Large intestine (tissue), 3 donors: ENCODE measurements around the gene SLC27A1. TPM values are rescaled to one million over a fixed set of nuclear protein-coding genes. Genes with fewer than 3 reads are reported as not detected.
"Not testable (repeated sequence)": the region's sequence is repeated elsewhere in the genome, so short reads cannot be mapped to it uniquely, and the experiment has no call there.

Experiments
- DNase-seq, 2 donors: peaks; one replicate each; pipeline versions ENCODE4 v3.0.0 to v3.0.0-alpha.2; 2013
- H3K27ac ChIP-seq: one replicate; pipeline ENCODE4 v1.5.1; 2013; ENCODE audit warnings: low read length
- H3K27me3 ChIP-seq: 2 replicates; pipeline ENCODE4 v1.6.1; 2013; ENCODE audit warnings: low read length; ENCODE audit not compliant: control insufficient read depth, insufficient read depth
- H3K36me3 ChIP-seq: 2 replicates; pipeline ENCODE4 v1.6.1; 2013; ENCODE audit warnings: low read length; ENCODE audit not compliant: control insufficient read depth, insufficient read depth
- H3K4me1 ChIP-seq: one replicate; pipeline ENCODE4 v1.6.1; 2013; ENCODE audit warnings: low read length; ENCODE audit not compliant: control insufficient read depth, insufficient read depth
- H3K4me3 ChIP-seq: one replicate; pipeline ENCODE4 v1.5.1; 2013; ENCODE audit warnings: low read length
- H3K9me3 ChIP-seq: one replicate; pipeline ENCODE4 v1.6.1; 2013; ENCODE audit warnings: mild to moderate bottlenecking, low read depth, low read length, moderate library complexity; ENCODE audit not compliant: control insufficient read depth
- WGBS: methylation state at CpG from one replicate; pipeline ENCODE4 v1.1.5; 2013; ENCODE audit warnings: low lambda C conversion rate; ENCODE audit not compliant: insufficient coverage; 5-methylcytosine and 5-hydroxymethylcytosine counted together
- polyA plus RNA-seq: library from polyadenylated mRNA; unstranded; fragments of 120-200 nt; gene quantifications from one replicate; pipeline ENCODE4 v1.2.1, GENCODE V29; 2013

SLC27A1 gene
- polyA plus RNA-seq, 1 donor: 7.8 TPM

DNA sequence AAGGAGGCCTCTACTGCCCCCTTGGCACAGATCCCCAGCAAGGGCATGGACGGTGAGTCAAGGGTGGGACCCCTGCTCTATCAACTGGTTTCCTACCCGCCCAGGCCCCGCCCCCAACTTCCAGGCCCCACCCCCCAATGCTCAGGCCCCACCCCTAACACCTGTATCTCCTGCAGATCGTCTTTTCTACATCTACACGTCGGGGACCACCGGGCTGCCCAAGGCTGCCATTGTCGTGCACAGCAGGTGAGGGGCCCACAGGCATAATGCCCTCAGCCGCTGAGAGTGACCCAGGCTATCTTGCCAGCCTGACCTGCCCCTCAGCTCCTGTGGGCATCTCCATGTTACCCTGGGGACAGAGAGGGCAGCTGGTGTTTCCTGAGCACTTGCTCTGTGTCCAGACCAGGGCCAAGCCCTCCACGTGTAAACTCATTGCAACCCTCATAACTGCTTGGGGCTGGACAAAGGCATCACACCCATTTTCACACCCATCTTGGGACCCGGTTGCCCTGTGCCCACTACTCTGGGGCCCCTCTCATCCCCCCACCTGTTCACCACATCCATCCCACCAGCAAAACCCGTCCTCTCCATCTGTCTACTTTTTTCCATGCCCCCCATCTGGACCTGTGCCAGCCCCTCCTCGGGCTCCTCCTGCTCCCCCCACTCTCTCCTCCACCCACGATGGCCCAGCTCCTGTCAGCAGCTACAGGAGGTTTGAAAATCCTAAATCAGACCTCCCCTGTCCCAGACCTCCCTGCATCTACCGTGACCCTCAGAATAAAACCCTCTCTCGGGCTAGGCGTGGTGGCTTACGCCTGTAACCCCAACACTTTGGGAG, 17.2 kb downstream of the SLC27A1 start:
- H3K9me3 ChIP-seq: no peaks in the 10 kb centered on the region
- H3K4me1 ChIP-seq: peaks cover 6% of the 10 kb centered on the region
- DNase-seq: no peak
- no peak overlapping the region for H3K4me3 ChIP-seq
- WGBS: 90% methylated on average over 2 of the region's 18 CpGs
- no peaks in the 10 kb centered on the region for H3K36me3 ChIP-seq
- no peaks in the 10 kb centered on the region for H3K27me3 ChIP-seq
- H3K27ac ChIP-seq: no peak overlapping the region

DNA sequence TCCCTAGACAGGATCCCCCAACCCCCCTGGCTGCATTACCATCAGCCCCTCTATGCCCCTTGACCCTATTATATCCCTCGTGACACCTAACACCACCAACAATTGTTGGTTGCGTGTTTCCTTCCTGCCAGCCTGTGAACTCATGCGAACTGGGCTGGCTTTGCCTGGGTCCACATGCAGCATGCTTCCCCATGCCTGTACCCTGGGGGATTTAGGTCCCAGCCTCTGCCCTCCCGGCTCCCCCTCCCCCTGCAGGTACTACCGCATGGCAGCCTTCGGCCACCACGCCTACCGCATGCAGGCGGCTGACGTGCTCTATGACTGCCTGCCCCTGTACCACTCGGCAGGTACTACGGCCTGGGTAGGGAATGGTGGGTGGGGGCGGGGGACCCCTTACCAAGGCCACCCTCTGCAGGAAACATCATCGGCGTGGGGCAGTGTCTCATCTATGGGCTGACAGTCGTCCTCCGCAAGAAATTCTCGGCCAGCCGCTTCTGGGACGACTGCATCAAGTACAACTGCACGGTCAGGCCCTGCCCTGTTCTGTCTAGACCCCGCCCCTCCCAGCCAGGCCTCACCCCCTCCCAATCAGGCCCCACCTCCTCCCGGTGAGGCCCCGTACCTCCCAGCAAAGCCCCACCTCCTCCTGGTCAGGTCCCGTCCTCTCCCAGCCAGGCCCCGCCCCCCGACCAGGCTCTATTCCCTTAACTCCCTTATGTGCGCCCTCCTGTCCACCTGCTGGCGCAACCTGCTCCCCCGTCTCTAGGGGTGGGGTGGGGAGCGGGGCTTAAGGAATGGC, 18.5 kb downstream of the SLC27A1 start:
- Histone ChIP-seq H3K27ac (no peak overlapping the region), H3K9me3 (no peaks in the 10 kb centered on the region), H3K36me3 (no peaks in the 10 kb centered on the region), H3K4me1 (peaks cover 6% of the 10 kb centered on the region), H3K4me3 (peak overlapping the region; percentile 30), H3K27me3 (no peaks in the 10 kb centered on the region)
- no CpG with 5 or more reads among the region's 31 CpGs for WGBS
- peak; percentile 91 to 93 for DNase-seq

DNA sequence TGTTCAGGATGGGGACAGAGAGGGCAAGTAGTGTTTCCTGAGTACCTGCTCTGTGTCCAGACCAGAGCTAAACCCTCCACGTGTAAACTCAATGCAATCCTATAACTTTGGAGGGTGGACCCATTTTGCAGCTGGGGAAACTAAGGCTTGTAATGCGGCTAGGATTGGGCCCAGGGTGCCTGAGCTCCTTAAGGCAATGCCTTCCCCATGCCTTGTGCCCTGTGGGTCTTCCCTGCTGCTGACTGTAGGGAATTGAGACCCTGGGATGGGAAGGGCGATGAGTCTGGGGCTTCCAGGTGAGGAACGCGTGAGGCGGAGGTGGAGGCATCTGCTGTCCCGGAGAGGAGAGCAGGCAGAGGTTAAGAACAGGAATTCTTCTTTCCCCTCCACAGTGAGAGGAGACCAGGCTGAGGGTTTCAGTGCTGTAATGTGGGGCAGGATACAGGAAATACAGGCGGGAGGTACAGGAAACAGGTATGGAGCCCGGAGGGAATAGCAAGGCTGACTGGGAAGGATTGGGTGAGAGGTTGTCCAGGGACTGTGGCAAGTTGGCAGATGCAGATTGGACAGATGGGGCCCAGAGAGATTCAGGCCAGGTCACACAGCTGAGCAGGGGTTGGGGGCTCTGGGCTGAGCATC, 19.2 kb downstream of the SLC27A1 start:
- peaks cover 6% of the 10 kb centered on the region for H3K4me1 ChIP-seq
- H3K36me3 ChIP-seq: no peaks in the 10 kb centered on the region
- H3K4me3 ChIP-seq: no peak overlapping the region
- H3K9me3 ChIP-seq: no peaks in the 10 kb centered on the region
- WGBS: no CpG with 5 or more reads among the region's 9 CpGs
- no peaks in the 10 kb centered on the region for H3K27me3 ChIP-seq
- H3K27ac ChIP-seq: no peak overlapping the region
- DNase-seq: no peak

DNA sequence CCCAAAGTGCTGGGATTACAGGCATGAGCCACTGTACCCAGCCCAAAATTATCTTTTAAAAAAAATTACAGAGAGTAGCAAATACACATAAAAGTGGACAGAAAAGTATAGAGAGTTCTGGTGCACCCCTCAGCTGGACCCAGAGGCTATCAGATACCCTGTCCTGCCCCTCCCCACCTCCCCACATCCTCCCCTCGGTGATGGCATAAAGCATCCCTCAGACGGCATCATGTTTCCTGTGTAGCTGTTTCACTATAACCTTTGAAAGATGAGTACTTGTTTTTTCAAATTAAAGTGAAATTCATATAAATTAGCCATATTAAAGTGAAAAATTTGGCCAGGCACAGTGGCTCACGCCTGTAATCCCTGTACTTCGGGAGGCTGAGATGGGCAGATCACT, 20.1 kb downstream of the SLC27A1 start:
- no peaks in the 10 kb centered on the region for H3K27me3 ChIP-seq
- H3K4me3 ChIP-seq: no peak overlapping the region
- H3K27ac ChIP-seq: no peak overlapping the region
- no CpG with 5 or more reads among the region's 4 CpGs for WGBS
- no peaks in the 10 kb centered on the region for H3K9me3 ChIP-seq
- no peaks in the 10 kb centered on the region for H3K36me3 ChIP-seq
- no peak for DNase-seq
- peaks cover 6% of the 10 kb centered on the region for H3K4me1 ChIP-seq

DNA sequence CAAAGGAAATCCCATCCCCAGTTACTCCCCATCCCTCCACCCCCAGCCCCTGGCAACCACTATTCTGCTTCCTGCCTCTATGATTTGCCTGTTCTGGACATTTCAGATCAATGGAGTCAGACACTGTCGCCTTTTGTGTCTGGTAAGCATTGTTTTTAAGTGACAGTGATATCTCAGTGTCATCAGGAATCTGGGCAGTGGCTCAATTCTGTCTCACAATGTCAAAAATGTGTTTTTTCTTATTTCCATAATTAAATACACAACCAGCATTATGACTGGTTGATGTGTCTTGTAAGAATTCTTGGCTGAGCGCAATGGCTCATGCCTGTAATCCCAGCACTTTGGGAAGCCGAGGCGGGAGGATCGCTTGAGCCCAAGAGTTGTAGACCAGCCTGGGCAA, 21.0 kb downstream of the SLC27A1 start:
- WGBS: no CpG with 5 or more reads among the region's 5 CpGs
- Histone ChIP-seq H3K4me1 (peaks cover 6% of the 10 kb centered on the region), H3K9me3 (no peaks in the 10 kb centered on the region), H3K36me3 (no peaks in the 10 kb centered on the region), H3K27me3 (no peaks in the 10 kb centered on the region), H3K4me3 (no peak overlapping the region), H3K27ac (no peak overlapping the region)
- DNase-seq: no peak

DNA sequence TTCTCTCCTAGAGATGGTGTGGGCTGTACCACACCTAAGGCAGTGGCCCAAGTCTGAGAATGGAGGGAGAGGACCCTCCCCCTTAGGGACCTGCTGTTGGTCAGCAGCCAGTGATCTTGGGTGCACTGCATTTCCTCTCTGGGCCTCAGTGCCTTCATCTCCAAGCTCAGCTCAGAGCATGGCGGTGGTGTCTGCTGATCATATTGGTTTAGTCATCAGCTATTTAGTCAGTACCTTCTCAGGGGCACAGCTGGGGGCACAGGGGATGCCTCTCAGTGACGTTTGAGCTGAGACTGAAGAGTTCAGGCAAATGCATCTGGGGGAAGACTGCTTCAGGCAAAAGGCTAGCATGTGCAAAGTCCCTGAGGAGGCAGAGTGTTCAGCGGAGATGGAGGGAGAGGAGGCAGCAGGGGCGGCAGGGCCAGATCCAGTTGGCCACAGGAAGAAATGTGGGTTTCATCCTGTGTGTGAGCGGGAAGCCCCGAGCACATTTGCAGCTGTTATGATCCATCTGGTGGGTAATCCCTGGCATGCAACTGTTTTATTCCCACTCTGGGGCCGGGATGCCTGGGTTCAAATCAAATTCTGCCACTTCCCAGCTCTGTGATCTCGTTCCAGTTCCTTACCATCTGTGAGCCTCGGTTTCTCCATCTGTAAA, 25.4 kb downstream of the SLC27A1 start:
- Histone ChIP-seq H3K9me3 (no peaks in the 10 kb centered on the region), H3K4me1 (peaks cover 3% of the 10 kb centered on the region), H3K36me3 (peaks cover 3% of the 10 kb centered on the region), H3K27me3 (peaks cover 2% of the 10 kb centered on the region), H3K4me3 (no peak overlapping the region), H3K27ac (no peak overlapping the region)
- WGBS: no CpG with 5 or more reads among the region's 9 CpGs
- DNase-seq: no peak

DNA sequence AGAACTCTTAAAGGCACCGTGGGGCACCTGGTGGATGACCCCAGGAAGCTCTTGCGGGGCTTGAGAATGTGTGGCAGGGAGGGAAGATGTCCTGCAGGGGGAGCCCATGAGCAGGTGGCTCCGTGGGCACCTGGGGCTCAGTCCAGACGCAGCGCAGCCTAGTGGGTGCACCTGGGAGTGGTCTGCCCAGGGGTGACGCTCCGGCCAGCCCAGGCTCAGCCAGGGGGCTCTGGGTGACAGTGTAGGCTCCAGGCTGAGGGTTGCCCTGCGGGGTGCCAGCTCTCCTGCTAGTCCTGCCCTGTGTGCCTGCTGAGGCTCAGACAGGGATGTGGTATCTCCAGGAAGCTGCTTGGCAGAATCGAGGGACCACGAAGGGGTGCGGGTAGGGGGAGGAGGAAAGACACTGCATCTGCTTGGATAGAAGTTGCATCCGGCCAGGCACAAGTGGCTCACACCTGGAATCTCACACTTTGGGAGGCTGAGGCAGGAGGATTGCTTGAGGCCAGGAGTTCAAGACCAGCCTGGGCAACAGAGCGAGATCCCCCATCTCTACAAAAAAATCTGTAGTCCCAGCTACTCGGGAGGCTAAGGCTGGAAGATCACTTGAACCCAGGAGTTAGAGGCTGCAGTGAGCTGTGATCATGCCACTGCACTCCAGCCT, 26.1 kb downstream of the SLC27A1 start:
- no peak overlapping the region for H3K4me3 ChIP-seq
- peaks cover 2% of the 10 kb centered on the region for H3K27me3 ChIP-seq
- WGBS: no CpG with 5 or more reads among the region's 14 CpGs
- H3K36me3 ChIP-seq: peaks cover 8% of the 10 kb centered on the region
- H3K9me3 ChIP-seq: no peaks in the 10 kb centered on the region
- DNase-seq: peak; percentile 52 to 55
- H3K4me1 ChIP-seq: peaks cover 3% of the 10 kb centered on the region
- H3K27ac ChIP-seq: no peak overlapping the region

DNA sequence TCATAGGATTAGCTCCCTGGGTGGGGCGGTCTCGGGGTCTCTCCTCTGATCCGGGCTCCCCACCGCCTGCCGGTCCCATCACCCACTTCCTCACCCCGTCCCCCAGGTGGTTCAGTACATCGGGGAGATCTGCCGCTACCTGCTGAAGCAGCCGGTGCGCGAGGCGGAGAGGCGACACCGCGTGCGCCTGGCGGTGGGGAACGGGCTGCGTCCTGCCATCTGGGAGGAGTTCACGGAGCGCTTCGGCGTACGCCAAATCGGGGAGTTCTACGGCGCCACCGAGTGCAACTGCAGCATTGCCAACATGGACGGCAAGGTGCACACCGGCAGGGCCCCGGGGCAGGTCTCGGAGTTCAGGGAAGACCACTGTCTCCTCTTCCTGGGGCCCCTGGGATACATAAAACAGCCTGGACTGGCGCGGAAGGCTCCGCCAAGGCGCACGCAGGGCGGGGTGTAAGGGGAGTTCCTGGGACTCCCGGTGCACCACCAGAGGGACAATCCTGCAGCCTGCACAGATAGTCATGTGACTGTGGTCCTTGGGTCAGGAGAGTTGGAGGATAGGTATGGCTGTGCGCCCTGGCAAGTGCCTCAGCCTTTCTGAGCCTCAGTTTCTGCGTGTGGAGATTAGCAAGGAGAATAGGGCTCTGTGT, 26.9 kb downstream of the SLC27A1 start:
- Histone ChIP-seq H3K27me3 (peaks cover 2% of the 10 kb centered on the region), H3K9me3 (no peaks in the 10 kb centered on the region), H3K36me3 (peaks cover 8% of the 10 kb centered on the region), H3K27ac (no peak overlapping the region), H3K4me1 (peaks cover 3% of the 10 kb centered on the region), H3K4me3 (peak overlapping the region; percentile 16)
- WGBS: no CpG with 5 or more reads among the region's 41 CpGs
- DNase-seq: peak in 1 of 2 donors; percentile 33

DNA sequence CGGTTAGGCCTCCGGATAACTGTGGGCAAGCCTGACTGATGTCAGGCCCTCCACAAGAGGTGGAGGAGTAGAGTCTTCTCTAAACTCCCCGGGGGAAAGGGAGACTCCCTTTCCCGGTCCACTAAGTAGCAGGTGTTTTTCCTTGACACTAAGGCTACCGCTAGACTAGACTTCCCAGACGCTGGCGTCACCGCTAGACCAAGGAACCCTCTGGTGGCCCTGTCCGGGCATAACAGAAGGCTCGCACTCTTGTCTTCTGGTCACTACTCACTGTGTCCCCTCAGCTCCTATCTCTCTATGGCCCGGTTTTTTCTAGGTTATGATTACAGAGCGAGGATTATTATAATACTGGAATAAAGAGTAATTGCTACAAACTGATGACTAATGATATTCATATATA, 28.7 kb downstream of the SLC27A1 start:
- H3K4me3 ChIP-seq: not testable (repeated sequence)

More for the DNA sequence above, 28.7 kb downstream of the SLC27A1 start:
- not testable (repeated sequence) for H3K9me3 ChIP-seq, DNase-seq, H3K36me3 ChIP-seq, H3K27ac ChIP-seq, H3K4me1 ChIP-seq, H3K27me3 ChIP-seq
- no CpG with 5 or more reads among the region's 12 CpGs for WGBS
